NCI-H526 treated with DMSO at 0.1 percent for 48 hours (cell line): ENCODE measurements around the gene NUCB1.

Experiments used
- DNase-seq: peaks from one replicate; lab custom pipeline; 2025; lab: John Stamatoyannopoulos, UW

Gene NUCB1

GRCh38 chr19:48963371-48964204, 63.5 kb downstream of the NUCB1 start:
- DNase-seq: no peak

- DNase-seq: no peak
Measured at GRCh38 chr19:48964205-48965039, 64.3 kb downstream of the NUCB1 start.

- peak; percentile 84 for DNase-seq
Measured at GRCh38 chr19:48965040-48965805, 65.1 kb downstream of the NUCB1 start, which contains the start of gene FTL. FTL (plus strand) TSS chr19:48965309; CDS start chr19:48965508, 199 bp downstream.

- DNase-seq: peak; percentile 74
Measured at GRCh38 chr19:48965806-48966540, 65.9 kb downstream of the NUCB1 start.

GRCh38 chr19:48966541-48967345, 66.6 kb downstream of the NUCB1 start:
- DNase-seq: no peak

- no peak for DNase-seq
Measured at GRCh38 chr19:48967346-48968178, 67.5 kb downstream of the NUCB1 start.

GRCh38 chr19:48968179-48968661, 68.1 kb downstream of the NUCB1 start:
- no peak for DNase-seq

- DNase-seq: no peak
Measured at GRCh38 chr19:48968813-48969218, 68.7 kb downstream of the NUCB1 start.

GRCh38 chr19:48969276-48970138, 69.4 kb downstream of the NUCB1 start:
- DNase-seq: no peak

GRCh38 chr19:48970139-48970766, 70.1 kb downstream of the NUCB1 start:
- no peak for DNase-seq

- DNase-seq: peak; percentile 51
Measured at GRCh38 chr19:48970923-48971395, 70.8 kb downstream of the NUCB1 start.
